Activated CD8-positive, alpha-beta memory T cell treated with anti-CD3 and anti-CD28 coated beads for 36 hours (primary cell): Measurements from ENCODE around the gene SLC9A9. TPM values are rescaled to one million over a fixed set of nuclear protein-coding genes. Genes with fewer than 3 reads are reported as not detected.
"Not testable (repeated sequence)": the region's sequence is repeated elsewhere in the genome, so short reads cannot be mapped to it uniquely, and the experiment has no call there.

ENCODE experiments used
- CTCF ChIA-PET: fragments of 350-600 bp; sonication (Branson Sonifier 250); formaldehyde crosslinking; loops from one replicate; lab custom pipeline; 2021; ENCODE audit warnings: antibody characterized with exemption; lab: Charles Lee
- POLR2A ChIA-PET: fragments of 350-600 bp; sonication (Branson Sonifier 250); formaldehyde crosslinking; loops from one replicate; lab custom pipeline; 2021; ENCODE audit warnings: antibody characterized with exemption; lab: Charles Lee
- total RNA-seq, 2 experiments: library from RNA; stranded (reverse); gene quantifications; one replicate each; pipeline ENCODE4 v1.2.3, GENCODE V29; 2021

Gene SLC9A9
- total RNA-seq, 2 experiments from 2014 or later, result 1.0 TPM

GRCh38 chr3:143469159-143469558 lies 379.1 kb downstream of the SLC9A9 start:
- POLR2A ChIA-PET, result no interaction called here
- CTCF ChIA-PET, result no interaction called here

GRCh38 chr3:143465666-143466065 lies 382.6 kb downstream of the SLC9A9 start:
- POLR2A ChIA-PET, result no interaction called here
- CTCF ChIA-PET, result no interaction called here

DNA sequence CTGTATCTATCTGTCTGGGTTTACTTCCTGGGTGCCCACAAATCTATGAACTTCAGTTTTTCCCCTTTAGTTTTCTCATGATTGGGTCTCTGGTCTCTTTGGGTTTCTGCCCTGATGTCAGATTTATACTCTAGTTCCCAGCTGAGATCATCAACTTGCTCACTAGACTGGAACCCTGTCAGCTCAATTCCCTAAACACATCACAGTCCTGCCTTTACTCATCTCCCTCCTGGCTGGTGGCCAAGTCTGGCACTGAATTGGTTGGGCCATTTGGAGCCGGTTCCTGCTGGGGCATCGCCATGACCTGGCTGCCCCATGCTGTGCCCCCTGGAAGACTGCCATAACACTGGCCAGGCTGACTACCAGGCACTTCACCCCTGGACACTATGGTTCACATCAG lies 383.4 kb downstream of the SLC9A9 start:
- CTCF ChIA-PET, result no interaction called here
- POLR2A ChIA-PET, result no interaction called here

GRCh38 chr3:143455480-143455879 lies 392.8 kb downstream of the SLC9A9 start:
- CTCF ChIA-PET, result no interaction called here
- POLR2A ChIA-PET, result no interaction called here

DNA sequence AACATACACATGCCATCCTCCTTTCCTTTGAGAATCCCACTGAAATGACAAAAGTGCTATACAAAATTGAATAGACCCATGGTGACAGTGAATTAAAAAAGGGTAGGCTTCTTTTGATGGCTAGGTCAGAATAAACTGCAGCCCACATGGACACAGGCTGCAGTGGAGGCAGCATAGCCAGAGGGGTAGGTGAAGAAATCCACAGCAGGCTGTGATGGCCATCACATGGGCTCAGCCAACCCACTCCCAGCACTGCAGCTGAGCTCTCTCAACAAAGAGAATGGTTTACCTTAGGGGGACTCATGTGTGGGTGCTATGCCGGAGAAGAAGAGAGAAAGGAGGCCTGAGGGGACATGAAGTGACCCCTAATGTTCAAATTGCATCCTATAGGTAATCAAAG lies 397.6 kb downstream of the SLC9A9 start:
- POLR2A ChIA-PET, result no interaction called here
- CTCF ChIA-PET, result no interaction called here

GRCh38 chr3:143447491-143447890 lies 400.8 kb downstream of the SLC9A9 start:
- CTCF ChIA-PET, result no interaction called here
- POLR2A ChIA-PET, result no interaction called here

GRCh38 chr3:143445118-143445517 lies 403.1 kb downstream of the SLC9A9 start:
- POLR2A ChIA-PET, result no interaction called here
- CTCF ChIA-PET, result no interaction called here

- ChIA-PET POLR2A (no interaction called here), CTCF (no interaction called here)
Measured at GRCh38 chr3:143443851-143444331, 404.4 kb downstream of the SLC9A9 start.

DNA sequence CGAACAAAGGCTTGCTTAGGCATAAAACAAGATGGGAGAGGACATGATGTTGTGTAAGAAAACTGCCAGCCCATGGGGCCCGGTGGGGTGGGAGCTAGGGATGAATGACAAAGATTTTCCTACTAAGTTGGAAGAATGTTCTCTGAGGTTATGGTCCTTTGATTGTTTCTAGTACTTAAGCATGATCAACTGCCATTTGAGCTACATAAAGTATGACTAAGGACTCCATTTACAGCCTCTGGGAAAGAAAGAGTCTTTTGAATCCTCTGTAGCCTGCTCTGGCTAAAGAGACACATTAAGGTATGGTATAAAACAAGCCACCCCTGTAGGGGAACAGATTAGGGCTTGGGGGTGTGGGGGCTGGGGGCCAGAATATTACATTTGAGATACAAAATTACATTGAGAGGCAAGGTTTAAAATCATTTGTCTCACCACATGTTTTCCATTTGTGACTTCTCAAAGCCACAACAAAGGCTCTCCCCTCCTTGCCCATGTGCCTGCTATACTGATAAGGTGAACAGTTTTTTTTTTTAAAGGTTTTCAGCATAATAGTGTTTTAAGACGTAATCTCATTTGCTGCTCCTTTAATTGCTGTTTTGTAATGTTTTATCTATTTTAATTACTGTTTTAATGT lies 405.3 kb downstream of the SLC9A9 start:
- CTCF ChIA-PET, result no interaction called here
- POLR2A ChIA-PET, result no interaction called here

DNA sequence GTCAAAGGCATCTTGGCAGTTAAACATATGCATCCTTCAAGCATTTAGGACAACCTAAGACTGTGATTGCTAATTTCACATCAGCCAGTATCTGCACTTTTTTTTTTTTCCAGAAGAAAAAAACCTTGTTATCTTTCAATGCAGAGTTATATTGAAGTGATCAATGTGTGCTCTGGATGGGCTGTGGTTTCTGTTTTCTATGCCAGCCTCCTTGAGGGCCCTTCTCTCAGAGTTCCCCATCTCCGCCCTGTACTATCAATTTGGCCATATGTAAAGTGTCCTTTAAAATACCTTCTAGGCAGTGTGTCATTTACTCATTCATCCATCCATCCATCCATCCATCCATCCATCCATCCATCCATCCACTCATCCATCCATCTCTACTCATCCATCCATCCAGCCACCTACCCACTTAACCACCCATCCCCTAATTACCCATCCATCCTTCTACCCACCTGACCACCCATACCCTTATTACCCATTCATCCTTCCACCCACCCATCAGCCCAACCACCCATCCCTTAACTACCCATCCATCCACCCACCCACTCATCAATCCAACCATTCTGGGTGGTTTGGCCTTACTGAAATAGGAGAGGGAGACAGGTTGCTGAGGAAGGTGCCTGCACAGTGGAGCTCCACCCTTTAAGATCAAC lies 406.6 kb downstream of the SLC9A9 start:
- POLR2A ChIA-PET, result no interaction called here
- CTCF ChIA-PET, result no interaction called here

- ChIA-PET POLR2A (no interaction called here), CTCF (no interaction called here)
Measured at GRCh38 chr3:143439817-143440216, 408.5 kb downstream of the SLC9A9 start.

DNA sequence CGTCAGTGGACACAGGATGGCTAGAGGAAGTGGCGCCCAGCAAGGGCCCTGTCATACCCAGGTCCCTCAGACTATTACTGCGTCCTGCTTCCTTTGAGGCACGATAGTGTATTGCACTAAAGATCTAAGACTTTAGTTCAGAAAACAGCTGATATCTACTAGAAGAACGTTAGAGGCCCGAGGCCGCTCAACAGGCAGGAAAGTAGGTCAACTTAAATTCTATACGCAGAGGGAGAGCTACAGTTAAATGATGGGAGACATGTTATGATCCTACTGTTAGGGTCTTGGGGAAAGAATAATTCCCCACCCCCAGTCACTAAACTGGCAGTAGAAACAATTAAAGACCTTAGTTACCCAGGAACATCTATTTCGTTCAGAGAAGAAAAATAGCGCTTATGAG lies 410.9 kb downstream of the SLC9A9 start:
- ChIA-PET POLR2A (no interaction called here), CTCF (interaction anchor here (0.5 kb wide), 1 partner anchor 275 kb away, joined by 5 read pairs; no protein-coding TSS in a partner anchor)

- ChIA-PET CTCF (no interaction called here), POLR2A (no interaction called here)
Measured at GRCh38 chr3:143436231-143436930, 411.9 kb downstream of the SLC9A9 start.

- CTCF ChIA-PET, result interaction anchor here (0.7 kb wide), 1 partner anchor 68 kb away, joined by 3 read pairs; no protein-coding TSS in a partner anchor
- POLR2A ChIA-PET, result no interaction called here
Measured at GRCh38 chr3:143433787-143434378, 414.4 kb downstream of the SLC9A9 start.

GRCh38 chr3:143431298-143431697 lies 417.0 kb downstream of the SLC9A9 start:
- POLR2A ChIA-PET, CTCF ChIA-PET: not testable (repeated sequence)

DNA sequence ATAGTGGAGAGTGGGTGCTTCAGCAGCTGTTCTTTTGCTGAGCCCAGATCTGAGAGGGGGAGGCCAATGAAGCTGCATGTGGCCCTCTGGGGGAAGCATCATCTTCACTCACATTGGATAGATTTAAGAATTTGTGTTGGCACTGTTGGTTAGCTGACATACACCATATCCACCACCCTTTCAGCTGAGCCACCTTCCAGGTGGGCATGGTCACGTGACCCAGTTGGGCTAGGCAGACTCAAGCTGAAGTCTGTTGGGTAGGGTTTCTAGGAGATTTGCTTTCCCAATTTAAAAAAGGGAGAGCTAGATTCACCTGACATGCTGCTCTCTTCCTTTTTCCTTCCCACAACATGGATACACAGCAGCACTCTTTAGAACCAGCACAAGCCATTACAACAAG lies 417.7 kb downstream of the SLC9A9 start:
- CTCF ChIA-PET, result interaction anchor here (0.6 kb wide), 1 partner anchor 419 kb away, joined by 3 read pairs; no protein-coding TSS in a partner anchor
- POLR2A ChIA-PET, result no interaction called here

DNA sequence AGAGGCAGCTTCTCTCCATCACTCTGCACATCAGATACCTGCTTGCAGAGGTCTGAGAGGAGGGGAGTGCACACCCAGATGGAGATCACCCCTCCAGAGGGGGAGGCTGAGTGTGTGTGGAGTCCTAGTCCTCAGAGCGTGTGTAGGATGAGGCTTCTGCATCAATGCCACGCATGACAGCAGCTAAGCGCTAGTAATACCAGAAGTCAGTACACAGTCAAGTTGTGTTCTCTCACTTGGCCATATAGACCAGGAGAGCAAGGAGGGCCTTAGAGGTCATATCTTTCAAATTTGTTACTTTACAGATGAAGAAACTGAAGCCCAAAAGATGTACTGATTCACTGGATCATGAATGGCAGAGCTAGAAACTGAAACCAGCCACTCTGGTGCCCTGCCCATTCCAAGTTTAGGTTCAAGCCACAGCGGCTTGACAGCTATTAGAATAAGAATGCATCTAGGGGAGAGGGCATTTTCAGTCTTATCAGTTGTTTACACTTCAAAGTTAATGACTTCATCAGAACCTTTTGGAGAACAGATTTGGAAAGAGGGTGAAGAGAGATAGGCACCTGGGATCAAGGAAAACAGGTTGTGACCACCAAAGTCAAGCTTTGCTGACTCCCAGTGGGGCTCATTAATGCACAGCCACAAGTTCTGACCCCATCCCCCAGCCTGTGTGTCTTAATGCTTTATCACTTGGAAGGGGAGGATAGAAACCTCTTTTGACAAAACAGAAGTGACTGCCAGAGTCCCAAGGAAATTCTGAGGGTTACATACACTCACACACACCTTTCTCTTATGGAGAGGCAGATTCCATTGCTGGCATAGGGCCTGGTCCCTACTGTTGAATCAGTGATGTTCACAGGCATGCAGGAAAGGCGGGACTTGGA lies 418.4 kb downstream of the SLC9A9 start:
- ChIA-PET POLR2A (no interaction called here), CTCF (interaction anchor here (0.6 kb wide), 1 partner anchor 418 kb away, joined by 3 read pairs; no protein-coding TSS in a partner anchor)

DNA sequence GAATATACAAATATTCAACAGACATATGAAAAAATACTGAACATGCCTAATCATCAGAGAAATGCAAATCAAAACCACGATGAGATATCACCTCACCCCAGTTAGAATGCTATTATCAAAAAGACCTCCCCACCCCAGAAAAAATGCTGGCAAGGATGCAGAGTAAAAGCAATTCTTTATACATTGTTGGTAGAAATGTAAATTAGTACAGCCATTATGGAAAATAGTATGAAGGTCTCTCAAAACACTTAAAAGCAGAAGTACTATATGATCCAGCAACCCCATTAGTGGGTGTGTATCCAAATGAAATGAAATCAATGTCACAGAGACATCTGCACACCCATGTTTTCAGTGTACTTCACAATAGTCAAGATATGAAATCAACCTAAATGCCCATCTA lies 420.0 kb downstream of the SLC9A9 start:
- POLR2A ChIA-PET, result no interaction called here
- CTCF ChIA-PET, result no interaction called here

DNA sequence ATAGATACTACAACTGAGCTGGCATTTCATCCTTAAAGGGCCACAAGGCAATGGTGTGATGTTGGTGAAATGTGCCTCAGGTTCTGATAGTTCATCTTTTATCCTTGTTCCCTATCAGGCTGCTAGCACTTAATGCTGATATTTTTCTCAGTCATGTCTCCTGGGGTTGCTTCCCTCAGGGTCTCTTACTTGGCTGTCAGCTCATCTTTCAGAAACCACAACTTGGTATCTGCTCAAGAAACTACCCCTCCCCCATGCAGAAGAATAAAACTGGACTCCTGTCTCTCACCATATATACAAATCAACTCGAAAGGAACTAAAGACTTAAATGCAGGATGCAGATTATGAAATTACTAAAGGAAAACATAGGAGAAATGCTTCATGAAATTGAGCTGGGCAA lies 420.6 kb downstream of the SLC9A9 start:
- POLR2A ChIA-PET, result no interaction called here
- CTCF ChIA-PET, result interaction anchor here (1.3 kb wide), 1 partner anchor 307 kb away, joined by 3 read pairs; no protein-coding TSS in a partner anchor
